CMK (cell line): Measurements from ENCODE around the gene NT5DC2.

ENCODE experiments used
- DNase-seq: peaks from one replicate; pipeline ENCODE4 v3.0.0-alpha.2; 2010; ENCODE audit warnings: low read depth

Gene NT5DC2

DNA sequence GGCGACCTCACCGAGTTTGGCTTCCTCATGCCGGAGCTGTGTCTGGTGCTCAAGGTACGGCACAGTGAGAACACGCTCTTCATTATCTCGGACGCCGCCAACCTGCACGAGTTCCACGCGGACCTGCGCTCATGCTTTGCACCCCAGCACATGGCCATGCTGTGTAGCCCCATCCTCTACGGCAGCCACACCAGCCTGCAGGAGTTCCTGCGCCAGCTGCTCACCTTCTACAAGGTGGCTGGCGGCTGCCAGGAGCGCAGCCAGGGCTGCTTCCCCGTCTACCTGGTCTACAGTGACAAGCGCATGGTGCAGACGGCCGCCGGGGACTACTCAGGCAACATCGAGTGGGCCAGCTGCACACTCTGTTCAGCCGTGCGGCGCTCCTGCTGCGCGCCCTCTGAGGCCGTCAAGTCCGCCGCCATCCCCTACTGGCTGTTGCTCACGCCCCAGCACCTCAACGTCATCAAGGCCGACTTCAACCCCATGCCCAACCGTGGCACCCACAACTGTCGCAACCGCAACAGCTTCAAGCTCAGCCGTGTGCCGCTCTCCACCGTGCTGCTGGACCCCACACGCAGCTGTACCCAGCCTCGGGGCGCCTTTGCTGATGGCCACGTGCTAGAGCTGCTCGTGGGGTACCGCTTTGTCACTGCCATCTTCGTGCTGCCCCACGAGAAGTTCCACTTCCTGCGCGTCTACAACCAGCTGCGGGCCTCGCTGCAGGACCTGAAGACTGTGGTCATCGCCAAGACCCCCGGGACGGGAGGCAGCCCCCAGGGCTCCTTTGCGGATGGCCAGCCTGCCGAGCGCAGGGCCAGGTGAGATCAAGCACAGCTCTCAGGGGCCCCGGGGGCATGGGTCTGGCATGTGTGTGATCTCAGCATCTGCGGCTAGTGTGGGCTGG lies 45.6 kb downstream of the NT5DC2 start:
- DNase-seq, result no peak

DNA sequence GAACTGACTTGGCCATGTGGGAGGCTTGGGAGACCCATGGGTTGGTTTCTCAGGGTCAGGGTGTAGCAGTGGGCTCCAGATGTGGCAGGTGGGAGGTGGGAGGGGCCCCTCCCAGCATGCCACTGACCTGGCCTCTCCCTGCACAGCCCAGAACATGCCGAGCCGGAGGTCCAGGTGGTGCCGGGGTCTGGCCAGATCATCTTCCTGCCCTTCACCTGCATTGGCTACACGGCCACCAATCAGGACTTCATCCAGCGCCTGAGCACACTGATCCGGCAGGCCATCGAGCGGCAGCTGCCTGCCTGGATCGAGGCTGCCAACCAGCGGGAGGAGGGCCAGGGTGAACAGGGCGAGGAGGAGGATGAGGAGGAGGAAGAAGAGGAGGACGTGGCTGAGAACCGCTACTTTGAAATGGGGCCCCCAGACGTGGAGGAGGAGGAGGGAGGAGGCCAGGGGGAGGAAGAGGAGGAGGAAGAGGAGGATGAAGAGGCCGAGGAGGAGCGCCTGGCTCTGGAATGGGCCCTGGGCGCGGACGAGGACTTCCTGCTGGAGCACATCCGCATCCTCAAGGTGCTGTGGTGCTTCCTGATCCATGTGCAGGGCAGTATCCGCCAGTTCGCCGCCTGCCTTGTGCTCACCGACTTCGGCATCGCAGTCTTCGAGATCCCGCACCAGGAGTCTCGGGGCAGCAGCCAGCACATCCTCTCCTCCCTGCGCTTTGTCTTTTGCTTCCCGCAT lies 46.4 kb downstream of the NT5DC2 start:
- no peak for DNase-seq

DNA sequence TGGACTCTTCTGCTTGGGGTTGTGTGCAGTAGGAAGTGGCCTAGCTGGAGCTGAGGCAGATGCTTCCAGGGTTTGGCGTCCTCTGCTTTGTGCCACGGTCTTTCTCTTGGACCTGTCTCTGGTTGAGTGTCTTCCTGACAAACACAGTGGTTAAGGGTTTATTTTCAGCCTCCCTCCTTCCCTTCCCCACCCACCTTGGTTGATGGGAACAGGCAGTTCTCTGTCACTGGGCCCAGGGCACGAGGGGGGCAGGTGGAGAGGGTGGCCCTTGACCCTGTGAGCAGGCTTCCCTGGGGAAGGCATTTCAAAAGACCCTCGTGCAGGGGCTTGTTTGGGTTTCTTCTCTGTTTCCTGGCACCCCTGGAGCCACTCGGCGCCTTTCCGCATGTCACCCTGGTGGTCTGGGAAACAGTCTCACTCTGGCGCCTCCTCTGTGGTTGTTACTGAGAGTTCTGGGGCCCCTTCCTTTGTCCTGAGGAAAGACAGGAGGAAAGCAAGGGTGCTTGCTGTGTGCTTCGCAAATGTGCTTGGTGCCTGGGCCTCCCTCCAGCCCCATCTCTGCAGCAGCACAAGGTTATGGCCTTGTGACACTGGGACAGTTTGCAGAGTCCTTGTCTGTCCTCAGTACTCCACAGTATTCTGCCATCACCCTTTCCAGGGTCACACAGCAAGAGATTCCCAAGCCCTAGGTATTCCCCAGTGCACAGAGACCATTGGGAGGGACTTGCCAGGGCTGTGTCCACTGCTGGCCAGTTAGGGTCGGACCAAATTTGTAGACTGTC lies 48.8 kb downstream of the NT5DC2 start:
- DNase-seq, result no peak

DNA sequence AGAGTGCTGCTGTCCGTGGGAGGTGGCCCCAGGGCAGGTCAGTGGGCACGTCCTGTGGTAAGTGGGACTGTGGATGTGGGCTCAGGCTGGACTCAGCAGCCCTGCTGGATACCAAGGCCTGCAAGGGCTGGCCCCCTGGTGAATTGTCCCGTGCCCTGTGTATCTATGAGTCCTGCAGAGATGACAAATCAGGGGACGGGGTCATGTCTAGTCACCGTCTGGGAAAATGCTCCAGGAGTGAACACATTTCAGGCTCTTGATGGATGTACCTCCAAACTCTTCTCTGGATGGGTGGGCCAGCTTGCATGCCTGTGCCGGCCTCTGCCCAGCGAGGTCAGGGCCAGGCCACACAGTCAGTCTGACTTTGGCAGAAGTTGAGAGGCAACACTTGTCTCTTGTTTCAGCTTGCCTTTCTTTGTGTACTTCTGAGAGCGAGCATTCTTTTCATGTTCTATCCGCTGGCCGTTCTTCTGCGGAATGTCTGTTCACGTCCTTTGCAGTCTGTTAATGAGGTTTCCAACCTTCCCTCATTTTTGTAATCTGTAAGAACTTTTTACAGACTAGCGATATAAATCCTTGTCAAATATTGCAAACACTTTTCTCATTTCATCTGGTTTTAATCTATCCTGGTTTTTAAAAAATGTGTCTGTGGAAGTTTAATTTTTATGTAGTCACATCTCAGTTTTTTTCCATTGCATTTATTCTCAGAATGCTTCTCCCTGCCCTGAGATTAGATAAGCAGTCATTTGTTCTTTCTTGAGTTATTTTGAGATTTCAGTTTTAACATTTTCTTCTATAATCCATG lies 49.9 kb downstream of the NT5DC2 start:
- DNase-seq, result no peak

DNA sequence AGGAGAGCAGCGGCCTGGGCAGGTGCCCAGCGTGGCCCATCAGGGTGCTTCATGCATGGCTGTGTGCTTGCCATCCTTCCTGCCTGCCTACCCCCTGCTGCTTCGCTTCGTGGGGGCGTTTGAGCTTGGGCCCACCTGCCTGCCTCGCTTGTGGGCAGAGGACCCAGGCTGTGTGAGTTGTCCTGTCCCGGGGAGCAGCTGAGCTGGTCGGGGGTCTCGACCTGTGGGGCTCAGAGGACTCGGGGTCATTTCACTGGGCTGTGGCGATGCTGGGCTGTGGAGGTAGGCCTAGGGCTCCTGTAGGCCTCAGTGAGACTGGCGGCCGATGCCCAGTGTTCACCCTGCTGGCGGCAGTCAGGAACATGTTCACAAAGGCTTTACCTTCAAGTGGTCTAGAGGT lies 50.6 kb downstream of the NT5DC2 start:
- no peak for DNase-seq

DNA sequence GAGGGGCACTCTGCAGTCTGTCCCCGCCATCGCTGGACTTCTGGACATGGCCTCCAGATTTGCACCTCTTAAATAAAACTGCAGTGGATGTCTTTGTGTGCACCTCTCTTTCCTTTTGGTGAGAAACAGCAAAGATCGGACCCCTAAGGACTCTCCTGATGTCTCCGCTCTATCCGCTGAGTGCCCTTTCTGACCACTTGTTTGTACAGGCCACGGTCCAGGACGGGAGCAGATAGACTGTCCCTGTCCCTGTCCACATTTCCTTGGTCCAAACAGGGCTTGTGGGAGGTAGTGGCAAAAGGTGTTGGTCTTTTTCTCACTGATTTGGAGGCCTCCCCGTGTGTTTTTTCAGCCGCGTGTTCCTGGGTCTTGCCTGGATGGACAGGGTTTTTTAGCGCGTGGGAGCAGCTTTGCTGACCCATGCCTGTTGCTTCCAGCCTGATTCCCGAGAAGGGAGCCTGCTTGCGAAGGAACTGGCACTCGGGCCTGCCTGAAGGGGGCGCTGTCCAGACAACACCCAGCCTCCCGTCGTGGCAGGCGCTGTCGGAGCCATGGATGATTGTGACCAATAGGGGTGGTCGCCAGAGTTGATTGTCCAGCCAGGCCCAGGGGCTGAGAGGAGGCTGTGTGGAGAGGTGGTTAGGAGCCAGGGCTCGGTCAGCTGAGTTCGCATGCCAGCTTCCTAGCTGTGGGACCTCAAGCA lies 51.7 kb downstream of the NT5DC2 start:
- no peak for DNase-seq

DNA sequence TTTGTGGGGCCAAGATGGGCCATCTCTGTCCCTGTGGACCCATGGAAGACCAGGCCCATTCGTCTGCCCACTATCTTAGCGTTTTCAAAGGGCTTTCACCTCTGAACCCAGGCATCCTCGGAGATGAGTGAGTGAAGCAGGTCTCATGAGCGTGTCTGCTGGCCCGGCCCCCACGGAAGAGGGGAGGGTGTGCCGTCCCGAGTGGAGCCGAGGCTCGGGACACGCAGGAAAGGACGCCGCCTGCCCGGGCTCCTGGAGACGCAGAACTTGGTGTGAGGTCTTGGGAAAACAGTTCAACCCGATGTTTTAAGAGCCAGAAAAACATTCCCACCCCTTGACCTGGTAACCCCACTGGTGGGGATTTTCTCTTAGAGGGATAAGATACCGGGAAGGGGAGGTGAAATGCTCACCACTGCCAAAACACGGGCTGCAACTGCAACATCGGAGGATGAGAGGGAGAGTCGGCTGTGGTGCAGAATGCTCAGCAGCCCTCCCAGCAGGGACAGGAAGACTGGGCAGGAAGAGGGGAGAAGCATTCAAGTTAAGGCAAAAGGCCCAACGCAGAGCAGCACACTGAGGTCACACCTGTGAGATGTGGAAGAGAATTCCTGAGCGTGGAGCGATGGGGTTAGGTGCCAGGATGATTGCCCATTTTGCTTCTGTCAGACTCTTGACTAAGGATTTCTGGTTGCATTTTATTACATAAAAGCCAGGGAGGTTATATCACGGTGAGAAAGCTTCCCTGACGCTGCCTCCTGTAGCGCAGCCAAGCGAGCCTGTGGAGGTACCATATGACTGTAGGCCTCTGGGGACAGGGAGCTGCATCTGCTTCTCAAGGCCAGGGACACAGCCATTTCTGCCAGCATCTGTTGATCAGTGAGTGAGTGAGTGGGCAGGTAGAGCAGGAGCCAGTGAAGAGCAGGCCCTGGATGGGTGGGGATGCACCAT lies 52.6 kb downstream of the NT5DC2 start:
- no peak for DNase-seq

DNA sequence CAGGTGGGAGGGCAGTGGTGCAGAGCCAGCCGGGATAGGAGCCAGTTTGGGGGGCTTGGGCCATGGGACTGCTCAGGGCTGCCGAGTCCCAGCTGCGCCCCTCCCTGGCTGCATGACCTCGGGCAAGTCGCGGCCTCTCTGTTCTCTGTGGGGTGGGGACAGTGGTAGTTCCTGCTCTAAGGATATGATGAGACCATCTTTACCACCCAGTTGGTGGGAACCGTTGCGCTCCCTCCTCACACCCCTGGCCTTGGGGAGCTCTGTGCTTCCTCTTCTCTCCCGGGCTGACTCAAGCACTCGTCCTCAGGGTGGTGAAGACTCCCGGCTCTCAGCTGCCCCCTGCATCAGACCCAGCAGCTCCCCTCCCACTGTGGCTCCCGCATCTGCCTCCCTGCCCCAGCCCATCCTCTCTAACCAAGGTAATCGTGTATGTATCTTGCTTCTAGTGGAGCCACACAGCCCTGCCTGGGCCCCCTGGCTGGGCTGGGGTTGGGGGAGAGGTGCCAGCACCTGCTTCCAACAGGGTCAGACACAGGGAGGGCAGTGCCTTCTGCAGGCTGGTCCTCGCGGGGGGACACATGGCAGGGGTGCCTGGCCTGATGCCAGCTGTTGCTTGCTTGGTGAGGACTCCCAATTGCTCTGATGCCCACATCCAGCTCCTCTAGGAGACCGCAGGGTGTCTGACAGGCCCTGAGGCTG lies 53.6 kb downstream of the NT5DC2 start:
- DNase-seq, result no peak

DNA sequence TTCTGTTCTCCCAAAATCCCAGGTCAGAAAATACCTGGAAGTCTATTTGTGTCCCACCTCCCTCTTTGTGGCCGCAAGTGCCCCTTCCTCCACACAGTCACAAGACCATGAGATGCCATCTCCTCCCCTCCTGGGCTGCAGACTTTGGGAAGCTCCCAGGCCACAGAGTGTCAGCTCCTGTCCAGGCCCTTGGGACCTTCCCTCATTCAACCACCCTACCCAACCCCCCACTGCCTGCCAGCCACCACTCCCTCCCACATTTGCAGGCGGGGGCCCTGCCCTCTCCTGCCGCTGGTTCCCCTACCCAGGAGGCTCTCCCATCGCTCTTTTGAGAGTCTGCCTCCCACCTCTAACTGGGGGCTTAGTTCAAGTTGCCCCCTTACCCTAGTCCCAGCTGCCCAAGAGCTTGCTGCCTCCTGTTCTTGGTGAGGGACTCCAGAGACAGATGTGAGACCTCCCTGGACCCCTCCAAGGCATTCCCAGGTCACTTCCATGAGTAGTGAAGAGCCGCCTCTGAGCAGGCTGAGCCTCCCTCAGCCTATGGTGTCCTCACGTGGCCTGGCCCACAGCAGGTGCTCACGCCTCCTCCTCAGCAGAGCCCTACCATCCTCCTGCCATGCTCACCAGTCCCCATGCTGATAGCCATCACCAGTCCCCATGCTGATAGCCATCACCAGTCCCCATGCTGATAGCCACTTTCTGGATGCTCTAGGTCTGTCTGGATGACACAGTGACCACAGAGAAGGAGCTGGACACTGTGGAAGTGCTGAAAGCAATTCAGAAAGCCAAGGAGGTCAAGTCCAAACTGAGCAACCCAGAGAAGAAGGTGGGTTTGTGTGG lies 54.4 kb downstream of the NT5DC2 start:
- DNase-seq, result no peak

DNA sequence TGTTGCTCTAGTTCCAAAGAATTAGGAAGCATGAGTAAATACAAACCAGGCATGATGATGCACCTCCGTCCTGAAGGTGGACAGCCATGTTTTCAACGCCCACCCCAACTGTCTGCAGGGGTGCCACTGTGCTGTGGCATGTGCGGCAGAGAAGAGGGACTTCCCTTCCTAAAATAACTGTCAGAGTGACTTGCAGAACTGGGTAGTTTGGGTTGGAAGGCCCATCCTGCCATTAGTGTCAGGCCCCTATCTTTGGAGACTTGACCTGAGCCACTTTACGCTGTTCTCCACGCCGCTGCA lies 55.9 kb downstream of the NT5DC2 start:
- no peak for DNase-seq

DNA sequence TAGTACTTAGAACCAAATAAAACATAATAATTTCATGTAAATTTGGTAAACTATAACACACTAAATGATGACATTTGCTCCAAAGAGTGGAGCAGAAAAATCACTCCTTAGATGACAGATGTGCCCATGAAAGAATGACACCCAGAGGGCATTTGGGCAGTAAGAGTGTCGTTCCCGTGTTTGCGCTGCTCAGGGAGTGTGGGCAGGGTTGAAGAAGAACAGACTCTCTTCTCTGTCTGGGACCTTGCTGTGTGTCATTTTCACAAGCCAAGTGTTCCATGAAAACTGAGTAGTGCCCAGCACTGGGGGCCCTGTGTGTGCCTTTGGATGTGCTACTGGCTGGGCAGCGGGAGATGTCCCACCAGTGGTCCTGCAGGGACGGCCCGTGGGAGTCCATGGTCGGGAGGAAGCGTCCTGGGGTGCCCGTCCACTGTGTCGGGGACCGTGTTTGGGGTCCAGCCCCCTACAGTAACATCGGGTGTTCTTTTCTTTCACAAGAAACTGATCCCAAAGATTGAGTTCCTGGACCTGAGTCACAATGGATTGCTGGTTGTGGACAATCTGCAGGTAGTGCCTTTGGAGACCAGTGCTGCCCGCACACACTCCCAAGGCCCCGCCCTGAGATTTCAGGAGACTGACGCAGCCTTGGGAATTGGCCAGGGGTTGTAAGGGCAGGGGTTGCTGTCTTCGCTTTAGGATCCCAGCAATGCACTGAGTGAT lies 56.4 kb downstream of the NT5DC2 start:
- no peak for DNase-seq
